ENCODE results near the gene CAMTA1. TPM values are rescaled to one million over a fixed set of nuclear protein-coding genes. Genes with fewer than 3 reads are reported as not detected.

Gene CAMTA1
- total and polyA plus RNA-seq, 8 donors = 13.0 to 54.2 (median 23.6) TPM

DNA sequence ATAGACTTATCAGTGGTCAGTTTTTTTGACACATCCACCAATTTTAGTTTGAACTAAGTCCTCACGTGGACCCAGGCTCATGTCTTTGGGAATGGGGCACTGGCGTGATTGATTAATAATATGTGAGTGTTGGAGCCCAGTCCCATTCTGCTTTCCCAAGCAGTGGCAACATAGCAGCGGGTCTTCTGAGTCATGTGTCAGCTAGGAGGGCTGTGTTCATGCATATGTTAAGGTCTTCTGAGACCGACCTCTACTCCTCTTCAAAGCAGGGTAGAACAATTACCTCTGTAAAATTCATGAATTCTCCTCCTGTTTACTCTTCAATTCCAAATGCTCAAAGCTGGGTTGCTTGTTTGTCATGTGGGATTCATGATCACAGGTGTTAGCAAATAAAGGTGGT, 291.3 kb downstream of the CAMTA1 start:
- H3K9me3 ChIP-seq = no peaks in the 10 kb centered on the region
- FAIRE-seq (no peak), ATAC-seq (no peak), DNase-seq (no peak)
- no peaks in the 10 kb centered on the region for H3K36me3 ChIP-seq
- H3K27ac ChIP-seq = no peak overlapping the region
- 45 to 60% methylated on average over 4 of the region's 4 CpGs for whole genome bisulfite sequencing, 2 donors
- intact Hi-C loops (cut with DNase I) = no loop called here
- H3K4me1 ChIP-seq = no peaks in the 10 kb centered on the region
- H3K27me3 ChIP-seq = no peaks in the 10 kb centered on the region
- TF ChIP-seq, protein P1, sequence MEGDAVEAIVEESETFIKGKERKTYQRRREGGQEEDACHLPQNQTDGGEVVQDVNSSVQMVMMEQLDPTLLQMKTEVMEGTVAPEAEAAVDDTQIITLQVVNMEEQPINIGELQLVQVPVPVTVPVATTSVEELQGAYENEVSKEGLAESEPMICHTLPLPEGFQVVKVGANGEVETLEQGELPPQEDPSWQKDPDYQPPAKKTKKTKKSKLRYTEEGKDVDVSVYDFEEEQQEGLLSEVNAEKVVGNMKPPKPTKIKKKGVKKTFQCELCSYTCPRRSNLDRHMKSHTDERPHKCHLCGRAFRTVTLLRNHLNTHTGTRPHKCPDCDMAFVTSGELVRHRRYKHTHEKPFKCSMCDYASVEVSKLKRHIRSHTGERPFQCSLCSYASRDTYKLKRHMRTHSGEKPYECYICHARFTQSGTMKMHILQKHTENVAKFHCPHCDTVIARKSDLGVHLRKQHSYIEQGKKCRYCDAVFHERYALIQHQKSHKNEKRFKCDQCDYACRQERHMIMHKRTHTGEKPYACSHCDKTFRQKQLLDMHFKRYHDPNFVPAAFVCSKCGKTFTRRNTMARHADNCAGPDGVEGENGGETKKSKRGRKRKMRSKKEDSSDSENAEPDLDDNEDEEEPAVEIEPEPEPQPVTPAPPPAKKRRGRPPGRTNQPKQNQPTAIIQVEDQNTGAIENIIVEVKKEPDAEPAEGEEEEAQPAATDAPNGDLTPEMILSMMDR (IDR thresholded peaks at IDR 0.05) = no peak
- no peak overlapping the region for H3K4me3 ChIP-seq

DNA sequence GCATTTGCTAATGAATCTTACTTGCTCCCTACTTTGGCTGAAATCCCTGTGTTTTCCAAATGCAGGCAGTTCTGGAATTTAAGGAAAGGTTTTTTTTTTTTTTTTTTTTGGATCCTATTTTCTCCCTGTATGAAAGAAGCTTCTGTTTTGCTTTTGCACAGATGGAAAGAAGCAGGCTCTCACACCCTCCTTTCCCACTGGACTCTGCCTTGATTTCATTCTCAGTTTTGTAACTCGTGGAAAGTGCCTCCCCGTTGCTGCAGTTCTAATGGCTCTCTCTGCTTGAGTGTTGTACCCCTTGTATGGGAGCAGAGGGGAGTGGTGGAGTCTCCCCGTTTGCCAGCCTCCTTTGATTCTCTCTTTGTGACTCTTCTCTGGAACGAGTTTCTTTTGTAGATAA, 291.9 kb downstream of the CAMTA1 start:
- no peak overlapping the region for H3K27ac ChIP-seq
- no peaks in the 10 kb centered on the region for H3K27me3 ChIP-seq
- no peak overlapping the region for H3K4me3 ChIP-seq
- 31 to 37% methylated on average over 4 of the region's 4 CpGs for WGBS, 2 donors
- no peaks in the 10 kb centered on the region for H3K36me3 ChIP-seq
- DNase-seq (no peak), FAIRE-seq (no peak), ATAC-seq (no peak)
- intact Hi-C loops (cut with DNase I) = no loop called here
- H3K4me1 ChIP-seq = no peaks in the 10 kb centered on the region
- TF ChIP-seq, protein P1 (IDR thresholded peaks at IDR 0.05) = no peak
- H3K9me3 ChIP-seq = no peaks in the 10 kb centered on the region

DNA sequence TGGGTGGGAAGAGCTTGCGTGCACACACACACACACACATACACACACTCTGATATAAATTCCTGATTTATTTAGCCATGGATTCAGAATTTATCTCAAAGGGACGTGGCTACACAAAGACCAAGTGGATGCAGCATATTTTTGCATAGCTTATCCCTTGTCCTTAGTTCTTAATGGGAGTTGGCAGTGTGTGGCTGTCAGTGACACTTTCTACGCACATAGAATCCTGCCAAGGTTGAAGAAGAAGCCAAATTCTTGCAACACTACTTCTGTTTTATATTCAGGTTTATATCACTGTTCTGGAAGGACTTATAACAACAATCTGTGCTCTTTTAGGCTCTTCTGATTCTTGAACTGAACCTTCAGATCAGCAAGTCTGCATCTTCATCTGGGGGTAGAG, 292.7 kb downstream of the CAMTA1 start:
- Histone ChIP-seq H3K9me3 (no peaks in the 10 kb centered on the region), H3K36me3 (no peaks in the 10 kb centered on the region), H3K27ac (no peak overlapping the region), H3K4me1 (no peaks in the 10 kb centered on the region), H3K27me3 (no peaks in the 10 kb centered on the region), H3K4me3 (no peak overlapping the region)
- no peak for FAIRE-seq
- intact Hi-C loops (cut with DNase I) = no loop called here
- ATAC-seq = no peak
- TF ChIP-seq, protein P1 (IDR thresholded peaks at IDR 0.05) = no peak
- WGBS, 2 donors = 55 to 71% methylated on average over 3 of the region's 3 CpGs
- DNase-seq = no peak

DNA sequence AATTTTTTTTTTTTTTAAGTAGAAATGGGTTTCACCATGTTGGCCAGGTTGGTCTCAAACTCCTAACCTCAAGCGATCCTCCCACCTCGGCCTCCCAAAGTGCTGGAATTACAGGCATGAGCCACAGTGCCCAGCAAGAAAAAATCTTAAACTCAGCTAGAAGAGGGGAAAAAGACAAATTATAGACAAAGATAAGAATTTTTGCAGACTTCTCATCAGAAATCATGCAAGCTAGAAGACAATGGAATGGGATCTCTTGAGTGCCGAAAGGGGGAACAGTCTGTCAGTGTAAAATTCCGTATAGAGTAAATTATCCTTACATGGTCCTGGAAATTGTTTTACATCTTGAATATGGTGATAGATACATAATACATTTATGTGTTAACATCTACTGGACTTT, 294.4 kb downstream of the CAMTA1 start:
- Histone ChIP-seq H3K27ac (no peak overlapping the region), H3K9me3 (no peaks in the 10 kb centered on the region), H3K36me3 (no peaks in the 10 kb centered on the region), H3K4me1 (no peaks in the 10 kb centered on the region), H3K4me3 (no peak overlapping the region), H3K27me3 (no peaks in the 10 kb centered on the region)
- intact Hi-C loops (cut with DNase I) = no loop called here
- TF ChIP-seq, protein P1 (IDR thresholded peaks at IDR 0.05) = no peak
- no peak for FAIRE-seq
- no peak for ATAC-seq
- 80 to 86% methylated on average over 4 of the region's 4 CpGs for WGBS, 2 donors
- no peak for DNase-seq

DNA sequence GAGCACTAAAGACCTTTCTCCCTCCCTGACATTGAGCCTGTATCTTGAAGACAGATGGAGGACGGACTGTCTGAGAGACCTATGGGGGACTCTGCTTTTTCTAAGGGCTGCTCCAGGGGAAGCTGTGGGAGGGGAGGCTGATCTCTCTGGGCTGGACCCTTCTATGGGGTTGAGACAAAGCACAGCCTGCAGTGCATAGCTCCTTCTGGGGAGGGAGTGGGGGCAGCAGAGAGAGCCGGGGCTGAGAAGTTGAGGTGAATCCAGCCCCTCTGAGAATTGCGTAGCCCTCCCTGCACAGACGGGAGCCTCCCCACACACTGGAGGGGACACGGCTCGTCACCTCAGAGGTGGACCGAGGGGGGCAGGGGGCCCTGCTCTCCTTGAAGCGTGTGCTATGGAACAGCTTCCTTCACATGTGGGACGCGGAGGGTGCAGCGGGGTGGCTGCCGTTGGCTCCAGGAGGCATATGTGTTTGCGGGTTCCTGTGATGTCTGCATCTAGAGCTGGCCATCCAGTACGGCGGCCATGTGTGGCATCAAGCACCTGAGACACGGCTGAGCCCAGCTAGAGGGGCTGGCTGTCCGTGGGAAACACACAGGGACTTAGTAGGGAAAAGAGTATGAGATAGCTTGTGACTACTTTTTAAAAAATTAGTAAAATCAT, 299.1 kb downstream of the CAMTA1 start:
- ATAC-seq = no peak

More for the DNA sequence above, 299.1 kb downstream of the CAMTA1 start:
- TF ChIP-seq, protein P1 (IDR thresholded peaks at IDR 0.05) = no peak
- Histone ChIP-seq H3K27me3 (no peaks in the 10 kb centered on the region), H3K36me3 (no peaks in the 10 kb centered on the region), H3K4me1 (no peaks in the 10 kb centered on the region), H3K4me3 (no peak overlapping the region), H3K9me3 (no peaks in the 10 kb centered on the region), H3K27ac (no peak overlapping the region)
- FAIRE-seq (no peak), DNase-seq (no peak)
- intact Hi-C loops (cut with DNase I) = no loop called here
- WGBS, 2 donors = 58 to 60% methylated on average over 17 of the region's 17 CpGs
